8988T (cell line): Measurements from ENCODE around the gene ERI2.

Experiments
- DNase-seq: peaks from one replicate; pipeline ENCODE4 v3.0.0; 2011

The ERI2 gene, protein sequence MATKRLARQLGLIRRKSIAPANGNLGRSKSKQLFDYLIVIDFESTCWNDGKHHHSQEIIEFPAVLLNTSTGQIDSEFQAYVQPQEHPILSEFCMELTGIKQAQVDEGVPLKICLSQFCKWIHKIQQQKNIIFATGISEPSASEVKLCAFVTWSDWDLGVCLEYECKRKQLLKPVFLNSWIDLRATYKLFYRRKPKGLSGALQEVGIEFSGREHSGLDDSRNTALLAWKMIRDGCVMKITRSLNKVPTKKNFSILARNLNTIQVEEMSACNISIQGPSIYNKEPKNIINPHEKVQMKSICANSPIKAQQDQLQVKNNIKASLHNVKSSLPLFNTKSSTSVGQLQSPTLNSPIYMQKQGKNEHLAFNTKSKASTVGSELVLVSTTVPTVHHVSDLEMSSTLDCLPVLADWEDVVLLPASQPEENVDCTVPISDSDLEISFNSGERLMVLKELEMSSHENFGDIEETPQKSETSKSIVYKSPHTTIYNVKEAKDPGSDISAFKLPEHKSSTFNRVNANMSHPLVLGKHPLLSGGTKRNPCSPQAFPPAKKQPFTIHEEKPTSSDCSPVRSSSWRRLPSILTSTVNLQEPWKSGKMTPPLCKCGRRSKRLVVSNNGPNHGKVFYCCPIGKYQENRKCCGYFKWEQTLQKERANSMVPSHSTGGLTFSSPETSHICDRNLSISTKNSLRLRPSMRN

DNA sequence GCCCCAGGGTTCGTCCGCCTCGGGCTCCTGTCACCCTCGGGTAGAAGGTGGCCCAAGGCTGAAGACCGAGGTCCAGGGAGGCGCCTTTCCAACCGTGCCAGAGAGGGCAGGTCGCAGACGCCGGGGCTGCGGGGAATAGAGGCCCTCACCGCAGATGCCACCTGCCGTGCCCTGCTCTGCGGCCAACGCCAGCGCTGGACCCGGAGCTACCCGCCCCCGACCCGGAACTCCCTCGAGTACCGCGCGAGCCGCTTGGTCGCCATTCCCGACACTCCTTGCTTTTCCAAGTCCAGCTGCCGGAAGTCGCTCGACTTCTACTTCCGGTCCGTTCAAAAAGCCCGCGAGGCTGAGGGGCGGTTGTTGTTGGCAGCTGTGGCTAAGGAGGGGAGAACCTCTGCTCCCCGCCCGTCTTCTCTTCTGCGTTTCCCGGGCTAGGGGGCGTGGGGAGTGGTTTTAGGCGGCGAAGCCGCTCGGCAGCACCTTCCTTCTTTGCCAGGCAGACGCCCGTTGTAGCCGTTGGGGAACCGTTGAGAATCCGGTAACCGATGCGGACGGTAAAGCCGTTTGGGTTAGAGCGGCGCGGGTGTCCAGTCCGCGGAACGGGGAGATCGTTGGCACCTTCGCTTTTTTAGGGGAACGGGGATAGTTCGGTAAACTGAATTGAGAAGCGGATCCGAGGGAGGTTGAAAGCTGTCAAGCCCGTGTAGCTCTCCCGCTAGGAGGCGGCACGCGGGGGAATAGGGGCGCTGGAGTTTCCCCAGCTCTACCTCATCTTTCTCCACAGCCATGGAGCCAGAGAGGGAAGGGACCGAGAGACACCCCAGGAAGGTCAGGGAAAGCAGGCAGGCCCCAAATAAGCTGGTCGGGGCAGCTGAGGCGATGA lies at the start of gene ERI2, which contains the start of gene REXO5:
Gene ERI2 (minus strand): TSS at position 305 of the 883 bp plus-strand sequence. CDS start 42 bp downstream, at position 263.
Gene REXO5 (plus strand): TSS at position 360 of the 883 bp plus-strand sequence. CDS start 427 bp downstream, at position 787.
- peak; percentile 58 for DNase-seq

DNA sequence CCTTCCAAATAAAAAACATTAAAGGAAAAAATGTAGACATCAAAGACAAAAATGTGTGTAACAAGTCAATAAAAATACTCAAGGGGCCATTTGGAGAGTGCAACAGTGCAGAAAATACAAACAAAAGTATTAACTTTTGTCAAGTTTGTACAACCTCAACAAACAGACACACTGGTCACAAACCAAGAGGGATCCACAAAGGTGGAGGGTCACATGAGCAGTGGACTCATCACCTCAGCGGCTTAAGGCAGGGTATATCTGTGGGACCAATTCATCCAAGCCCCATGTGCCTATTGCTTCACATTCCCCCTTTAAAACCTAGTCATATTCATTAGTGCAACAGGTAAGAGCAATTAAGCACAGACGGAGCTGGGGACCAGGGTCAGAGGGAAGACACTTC lies 48.7 kb upstream of the ERI2 start:
- DNase-seq, result no peak

DNA sequence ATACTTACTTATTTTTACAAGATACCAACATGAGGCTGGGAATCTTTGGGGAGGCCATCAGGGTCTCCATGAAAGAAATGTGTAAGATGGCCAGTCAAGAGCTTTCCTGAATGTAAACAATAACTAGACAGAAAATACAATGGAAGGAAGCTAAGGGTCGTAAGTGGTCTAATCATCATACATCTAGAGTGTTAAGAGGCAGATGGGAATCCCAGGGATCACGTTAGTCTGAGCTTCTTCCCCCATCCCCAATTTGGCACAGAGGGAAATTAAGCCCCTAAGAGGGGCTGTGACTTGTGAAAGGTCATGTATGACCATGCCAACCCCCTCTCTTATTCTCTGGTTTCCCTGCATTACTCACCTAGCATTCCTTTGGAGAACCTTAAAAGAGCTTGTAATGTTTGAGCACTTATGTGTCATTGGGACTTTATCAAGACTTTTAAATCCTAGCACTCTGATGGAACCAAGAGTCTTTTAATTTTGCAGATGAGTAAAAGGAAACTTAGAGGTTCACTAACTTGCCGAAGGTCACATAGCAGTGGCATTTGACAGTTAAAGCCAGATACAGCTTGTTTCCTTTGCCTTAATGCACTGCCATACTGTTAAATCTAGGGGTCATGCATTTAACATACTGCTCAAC lies 47.8 kb upstream of the ERI2 start:
- no peak for DNase-seq

DNA sequence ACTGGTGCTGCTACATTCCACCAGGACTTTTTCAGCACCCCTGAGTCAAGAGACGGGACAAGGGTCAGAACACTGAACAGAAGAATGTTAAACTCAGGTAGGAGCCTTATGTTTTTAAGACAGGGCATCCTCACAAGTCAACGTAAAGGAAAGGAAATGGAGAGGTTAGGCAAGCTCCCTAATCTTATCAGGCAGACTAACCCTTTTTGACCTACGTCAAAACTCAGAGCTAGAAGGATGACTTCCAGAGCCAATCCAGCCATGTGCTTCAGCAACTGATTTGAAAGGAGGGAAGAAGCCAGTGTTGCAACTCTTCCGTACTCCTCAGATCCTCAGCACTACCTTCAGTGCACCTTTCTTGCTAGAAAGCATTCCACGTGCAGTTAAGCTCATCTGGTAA lies 46.9 kb upstream of the ERI2 start:
- DNase-seq, result no peak

DNA sequence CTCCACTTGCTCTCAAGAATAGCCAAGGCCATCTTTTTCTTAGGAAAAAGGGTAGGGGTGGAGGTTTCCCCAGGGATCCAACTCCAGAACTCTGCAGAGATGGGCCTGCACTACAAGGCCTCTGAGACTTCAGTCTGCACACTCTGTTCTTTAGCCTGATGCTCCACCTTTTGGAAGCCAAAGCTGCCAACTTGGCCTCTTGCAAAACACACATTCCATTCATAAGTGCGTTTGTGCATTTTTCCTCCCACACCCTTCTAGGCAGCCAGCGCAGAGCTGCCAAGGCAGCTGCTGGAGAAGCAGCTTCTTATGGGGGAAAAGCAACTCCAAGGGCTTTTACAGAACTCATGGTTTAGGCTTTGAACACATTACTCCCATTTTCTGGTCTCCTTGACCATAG lies 45.3 kb upstream of the ERI2 start:
- no peak for DNase-seq

DNA sequence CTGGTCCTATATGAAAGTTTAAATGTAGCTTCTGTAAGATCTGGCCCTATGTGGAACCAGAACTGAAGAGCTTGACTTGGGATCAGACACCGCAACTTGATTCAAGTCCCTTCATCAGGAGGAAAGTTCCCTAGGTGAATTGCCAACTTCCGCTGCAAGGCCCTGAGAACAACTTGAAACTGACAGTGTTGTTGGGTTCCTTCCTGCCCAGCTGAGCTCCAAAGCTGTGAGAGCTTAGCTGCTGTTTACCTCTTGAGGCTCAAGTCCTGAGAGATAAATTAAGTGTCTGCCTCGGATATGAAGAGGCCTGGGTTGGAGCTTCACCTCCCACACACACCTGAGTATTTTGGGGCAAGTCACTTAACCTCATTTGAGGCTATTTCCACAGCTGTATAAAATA lies 44.7 kb upstream of the ERI2 start:
- no peak for DNase-seq

DNA sequence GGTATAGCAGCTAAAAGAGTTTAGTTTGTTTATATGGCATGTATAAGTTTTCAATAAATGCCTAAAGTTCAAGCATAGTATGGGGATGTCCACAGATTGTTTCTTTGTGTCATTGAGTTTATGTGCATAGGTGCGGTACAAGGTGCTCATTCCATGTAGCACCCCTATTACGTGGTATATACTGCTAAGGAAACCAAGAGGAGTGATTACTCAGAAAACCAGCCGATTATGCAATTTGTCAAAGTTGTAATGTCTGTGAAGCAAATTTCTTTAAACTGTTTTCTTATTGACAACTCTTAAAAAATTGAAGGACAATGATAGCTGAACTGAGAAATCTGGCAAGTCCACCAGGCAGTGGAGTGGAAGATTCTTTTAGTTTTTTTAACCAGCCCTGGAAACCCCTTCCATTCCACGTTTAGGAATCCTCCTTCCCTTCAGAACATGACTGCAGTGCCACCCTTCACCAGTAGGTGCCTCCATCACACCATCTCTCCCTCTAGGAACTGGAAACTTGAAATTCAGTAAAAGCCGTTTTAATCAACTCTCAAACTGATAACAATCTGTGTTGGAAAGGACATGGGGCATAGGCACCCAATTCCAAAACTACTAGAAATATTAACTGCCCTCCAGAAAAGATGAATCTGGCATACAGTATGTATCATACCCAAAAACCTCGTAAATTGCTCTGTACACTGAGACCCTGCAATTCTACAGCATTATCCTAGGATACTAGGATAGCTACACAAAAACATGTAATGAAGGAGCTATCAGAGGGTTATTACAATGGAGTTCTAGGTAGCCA lies 43.5 kb upstream of the ERI2 start:
- no peak for DNase-seq

DNA sequence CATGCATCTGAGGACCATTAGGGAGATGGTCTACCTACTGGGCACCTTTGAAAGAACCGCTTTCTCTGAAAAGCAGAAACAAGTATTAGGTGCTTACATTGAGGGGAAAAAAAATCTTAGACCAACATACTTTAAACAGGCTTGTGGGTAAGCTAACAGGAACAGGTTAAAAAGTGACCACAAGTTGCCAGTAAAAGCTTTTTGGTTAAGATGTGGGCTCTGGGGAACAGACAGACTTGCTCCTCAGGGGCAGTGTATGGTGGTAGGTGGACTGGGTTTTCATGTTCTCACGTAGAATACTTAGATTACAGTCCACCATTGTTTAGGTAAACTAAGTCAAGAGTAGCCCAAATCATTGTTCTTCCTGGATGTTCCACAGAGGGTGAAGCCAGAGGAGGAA lies 41.3 kb upstream of the ERI2 start:
- DNase-seq, result no peak

DNA sequence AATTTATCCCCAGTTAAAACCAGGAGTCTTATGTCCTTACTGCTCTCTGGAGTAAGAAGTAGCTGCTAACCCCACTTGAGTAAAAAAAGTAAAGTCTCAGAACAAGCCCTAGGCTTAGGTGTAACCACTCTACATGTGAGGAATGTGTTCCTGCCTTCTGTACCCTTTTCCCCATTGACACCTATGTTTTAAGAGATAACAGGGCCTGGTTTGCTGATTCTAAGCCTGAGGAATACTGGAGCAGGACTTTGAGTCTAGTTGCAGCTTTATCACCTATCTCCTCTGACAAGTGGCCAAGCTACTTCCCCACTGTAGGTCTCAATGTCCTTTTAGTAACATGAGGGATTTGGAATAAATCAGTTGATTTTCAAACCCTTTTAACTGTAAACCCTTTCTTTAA lies 40.3 kb upstream of the ERI2 start:
- no peak for DNase-seq

DNA sequence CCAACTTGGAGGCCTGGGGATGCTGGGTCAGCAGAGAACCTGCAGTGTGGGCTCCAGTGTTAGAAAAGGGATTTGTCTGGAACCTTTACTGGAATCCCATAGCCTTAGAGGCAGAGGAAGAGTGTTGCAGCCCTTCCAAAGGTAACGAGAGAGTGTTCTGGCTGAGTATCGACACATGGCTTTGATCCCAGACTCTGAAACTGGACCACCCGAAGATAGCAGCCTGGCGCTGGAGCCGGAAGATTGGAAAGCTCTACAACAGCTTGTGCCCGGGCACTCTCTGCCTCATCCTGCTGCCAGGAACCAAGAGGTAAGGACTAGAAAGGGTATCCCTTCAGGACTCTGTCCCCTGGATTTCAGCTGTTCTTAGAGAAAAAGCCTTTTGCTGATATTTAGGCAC lies 39.8 kb upstream of the ERI2 start:
- no peak for DNase-seq

DNA sequence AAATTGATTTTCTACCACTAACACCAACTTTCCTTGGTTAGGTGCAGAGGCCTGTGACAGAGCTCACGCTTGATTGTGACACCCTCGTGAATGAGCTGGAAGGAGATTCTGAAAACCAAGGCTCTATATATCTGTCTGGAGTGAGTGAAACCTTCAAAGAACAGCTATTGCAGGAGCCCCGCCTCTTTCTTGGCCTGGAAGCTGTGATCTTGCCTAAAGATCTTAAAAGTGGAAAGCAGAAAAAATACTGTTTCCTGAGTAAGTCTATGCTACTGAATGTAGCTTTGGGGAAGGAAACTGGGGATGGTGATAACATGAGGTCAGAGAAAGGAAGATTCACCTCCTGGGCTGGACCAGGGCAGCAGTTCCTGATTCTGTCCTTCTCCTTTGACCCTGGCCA lies 38.3 kb upstream of the ERI2 start:
- DNase-seq, result no peak

DNA sequence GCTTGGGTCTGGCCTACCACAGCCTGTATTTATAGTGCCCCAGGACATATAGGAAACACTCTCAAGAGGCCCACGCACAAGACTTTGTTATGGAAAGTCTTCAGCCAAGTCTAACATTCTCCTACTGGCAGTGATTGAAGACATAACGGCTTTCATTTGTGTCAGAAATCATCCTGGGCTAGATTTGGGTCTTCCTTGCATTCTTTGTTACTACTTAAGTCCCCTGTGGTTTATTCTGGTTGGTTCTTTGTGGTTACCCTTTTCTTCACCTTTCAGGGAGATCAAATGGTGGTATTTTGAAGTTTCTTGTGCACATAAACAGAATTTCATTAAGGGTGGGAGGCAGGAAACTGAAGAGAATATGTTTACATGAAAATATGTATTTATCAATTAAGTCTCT lies 37.8 kb upstream of the ERI2 start:
- DNase-seq, result no peak

DNA sequence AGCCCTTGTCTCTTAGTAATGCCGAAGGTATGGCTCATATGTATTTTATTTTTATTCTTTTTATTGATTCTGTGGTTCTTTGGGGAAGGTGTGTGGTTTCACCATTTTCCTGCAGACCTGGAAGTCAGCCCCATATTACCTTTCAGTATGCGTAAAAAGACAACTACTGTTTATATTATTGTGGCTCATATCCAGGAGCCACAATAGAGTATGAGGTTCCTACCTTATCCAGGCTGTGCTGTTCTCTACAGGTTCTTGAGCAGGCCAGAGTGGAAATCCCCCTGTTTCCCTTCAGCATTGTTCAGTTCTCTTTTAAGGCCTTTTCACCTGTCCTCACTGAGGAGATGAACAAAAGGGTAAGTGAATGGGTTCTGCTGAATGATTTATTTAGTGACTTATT lies 33.2 kb upstream of the ERI2 start:
- DNase-seq, result no peak

DNA sequence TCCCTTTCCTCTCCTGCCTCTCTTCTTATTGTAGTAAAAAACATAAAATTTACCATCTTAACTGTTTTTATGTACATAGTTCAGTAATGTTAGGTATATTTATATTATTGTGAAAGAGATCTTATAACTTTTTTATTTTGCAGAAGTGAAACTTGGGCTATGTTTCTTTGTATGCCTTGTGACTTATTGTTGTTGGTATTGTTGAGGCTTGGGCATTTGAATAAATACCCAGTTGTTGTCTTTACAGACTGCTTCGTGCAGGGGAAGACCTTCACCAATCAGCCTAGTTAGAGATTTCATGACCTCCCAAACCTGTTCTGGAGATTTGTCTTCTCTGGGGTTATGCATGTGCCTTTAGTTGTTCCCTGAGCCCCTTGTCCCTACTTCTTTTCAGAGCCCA lies 32.0 kb upstream of the ERI2 start:
- DNase-seq, result no peak

DNA sequence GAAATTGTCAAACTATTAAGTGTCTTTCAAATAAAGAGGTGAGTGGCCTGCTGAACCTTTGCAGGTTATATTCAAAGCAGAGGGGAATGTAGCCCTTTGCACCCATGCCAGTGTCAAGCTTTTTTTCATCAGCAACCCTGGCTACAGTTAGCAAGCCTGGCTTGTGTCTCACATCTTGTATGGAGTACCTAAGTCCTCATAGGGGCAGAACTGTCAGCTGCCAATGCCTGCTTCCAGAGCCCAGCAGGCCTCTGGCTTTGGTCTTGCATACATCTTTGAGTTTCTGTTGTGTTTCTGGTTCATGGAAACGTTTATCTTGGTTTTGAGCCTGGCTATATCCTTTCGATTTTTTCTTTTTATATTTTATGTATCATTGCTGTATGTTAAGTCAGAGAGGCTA lies 26.8 kb upstream of the ERI2 start:
- no peak for DNase-seq

DNA sequence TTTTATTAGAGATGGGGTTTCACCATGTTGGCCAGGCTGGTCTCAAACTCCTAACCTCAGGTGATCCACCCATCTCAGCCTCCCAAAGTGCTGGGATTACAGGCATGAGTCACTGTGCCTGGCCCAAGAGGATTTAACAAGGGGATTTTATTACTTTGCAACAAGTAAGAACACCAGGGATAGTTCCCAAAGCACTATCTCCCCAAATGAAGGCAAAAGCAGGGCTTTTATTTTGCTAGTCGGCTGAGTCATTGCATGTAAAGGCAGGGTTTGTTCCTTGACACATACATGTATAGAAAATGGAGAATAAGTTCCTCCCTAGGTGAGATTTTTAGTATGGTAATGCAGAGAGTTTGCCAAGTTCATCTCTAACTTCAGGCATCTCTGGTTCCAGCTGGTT lies 24.1 kb upstream of the ERI2 start:
- no peak for DNase-seq

DNA sequence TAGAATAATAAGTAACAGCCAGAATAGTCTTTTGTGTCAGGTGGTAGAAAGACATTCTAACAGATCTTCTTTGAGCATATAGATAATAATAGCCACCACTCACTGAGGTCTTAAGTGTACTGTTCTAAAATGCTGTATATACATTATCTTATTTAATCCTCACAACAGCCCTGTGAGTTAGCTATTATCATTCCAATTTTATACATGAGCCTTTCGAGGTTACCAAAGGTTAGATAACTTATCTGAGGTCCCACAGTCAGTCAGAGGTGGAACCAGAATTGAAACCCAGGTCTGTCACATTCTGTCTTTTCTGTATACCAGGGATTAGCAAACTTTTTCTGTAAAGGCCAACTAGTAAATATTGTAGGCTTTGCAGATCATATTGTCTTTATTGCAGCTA lies 23.3 kb upstream of the ERI2 start:
- no peak for DNase-seq

DNA sequence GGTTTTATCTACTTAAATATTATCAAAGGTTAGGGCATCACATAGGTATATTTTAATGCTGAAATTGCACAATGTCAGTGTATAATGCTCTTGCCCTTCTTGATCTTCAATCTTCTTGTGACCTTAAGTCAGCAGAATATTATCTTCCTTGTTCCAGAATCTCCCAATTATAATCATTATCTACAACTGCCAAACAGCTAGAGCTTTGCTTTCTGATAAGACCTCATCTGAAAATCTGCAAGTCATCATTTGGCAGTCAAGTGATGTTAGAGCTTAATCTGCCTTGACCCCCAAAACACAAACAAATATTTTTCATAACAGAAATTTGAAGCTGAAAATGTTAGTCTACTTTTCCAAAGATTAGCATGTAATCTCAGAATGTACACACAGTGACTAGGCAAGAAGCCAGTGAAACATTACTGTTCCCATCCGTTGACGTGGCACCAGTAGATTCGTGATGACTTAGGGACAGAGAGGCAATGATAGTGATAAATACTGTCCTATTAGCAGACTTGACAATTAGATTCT lies 19.8 kb upstream of the ERI2 start:
- no peak for DNase-seq

DNA sequence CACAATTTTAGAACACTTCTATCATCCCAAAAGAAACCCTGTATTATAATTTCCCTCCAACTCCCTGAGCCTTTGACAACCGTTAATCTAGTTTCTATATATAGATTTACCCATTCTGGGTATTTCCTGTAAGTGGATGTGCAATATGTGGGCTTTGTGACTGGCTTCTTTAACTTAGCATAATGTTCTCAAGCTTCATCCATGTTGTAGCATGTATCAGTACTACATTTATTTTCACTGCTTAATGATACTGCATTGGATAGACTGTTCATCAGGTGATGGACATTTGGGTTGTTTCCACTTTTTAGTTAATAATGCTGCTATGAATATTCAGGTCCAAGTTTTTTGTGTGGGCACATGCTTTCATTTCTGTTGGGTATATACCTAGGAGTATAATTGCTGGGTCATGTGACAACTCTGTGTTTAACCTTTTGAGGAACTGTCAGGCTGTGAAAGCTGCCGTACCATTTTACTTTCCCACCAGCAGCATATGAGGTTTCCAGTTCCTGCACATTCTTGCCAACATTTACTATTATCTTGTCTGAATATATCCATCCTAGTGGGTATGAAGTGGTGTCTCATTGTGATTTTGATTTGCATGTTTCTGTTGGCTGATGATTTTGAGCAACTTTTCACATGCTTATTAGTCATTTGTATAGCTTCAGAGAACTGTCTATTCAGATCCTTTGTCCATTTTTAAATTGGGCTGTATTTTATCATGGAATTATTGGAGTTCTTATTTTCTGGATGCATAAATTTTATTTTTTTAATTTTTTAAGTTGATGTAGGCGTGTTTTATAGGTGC lies 16.5 kb upstream of the ERI2 start:
- no peak for DNase-seq

DNA sequence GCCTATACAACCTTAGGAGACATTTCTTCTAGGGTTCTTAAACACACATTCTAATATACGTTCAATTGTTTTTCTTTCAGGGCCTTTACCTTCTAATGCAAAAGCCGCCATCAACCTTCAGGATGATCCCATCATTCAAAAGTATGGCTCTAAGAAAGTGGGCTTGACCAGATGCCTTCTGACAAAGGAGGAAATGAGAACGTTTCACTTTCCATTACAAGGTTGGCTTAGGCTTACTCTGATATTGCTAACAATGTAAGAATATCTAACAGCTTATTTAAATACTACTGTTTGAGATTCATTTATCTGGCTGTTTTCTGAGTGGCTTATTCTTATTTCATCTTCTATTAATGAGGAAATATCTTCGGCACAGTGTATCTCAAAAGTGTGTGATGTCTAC lies 15.4 kb upstream of the ERI2 start:
- no peak for DNase-seq
